Retinal pigment epithelial cell (primary cell): Measurements from ENCODE around the gene CACNB1.

Experiments used
- DNase-seq: peaks from one replicate; pipeline ENCODE4 v3.0.0-alpha.2; 2010; ENCODE audit warnings: low read depth
- H3K4me3 ChIP-seq: 2 replicates; pipeline ENCODE4 v1.5.1; 2011; ENCODE audit warnings: mild to moderate bottlenecking, low read length, control low read depth, moderate library complexity
- CTCF ChIP-seq: conservative IDR thresholded peaks from 2 replicates; pipeline ENCODE4 v1.5.1; 2011; ENCODE audit warnings: low read depth, low read length, control low read depth, inconsistent platforms

Gene CACNB1

GRCh38 chr17:39141915-39142664 lies 55.4 kb downstream of the CACNB1 start:
- TF ChIP-seq CTCF, result no peak
- no peak overlapping the region for H3K4me3 ChIP-seq

GRCh38 chr17:39141294-39141693 lies 56.2 kb downstream of the CACNB1 start:
- no peak overlapping the region for H3K4me3 ChIP-seq
- no peak for DNase-seq
- no peak for TF ChIP-seq CTCF

More at GRCh38 chr17:39141915-39142664, 55.4 kb downstream of the CACNB1 start:
- DNase-seq, result no peak

GRCh38 chr17:39139561-39139960 lies 57.9 kb downstream of the CACNB1 start:
- H3K4me3 ChIP-seq, result no peak overlapping the region
- no peak for DNase-seq
- no peak for TF ChIP-seq CTCF

GRCh38 chr17:39139161-39139511 lies 58.3 kb downstream of the CACNB1 start:
- no peak for TF ChIP-seq CTCF
- DNase-seq, result peak; percentile 51
- H3K4me3 ChIP-seq, result no peak overlapping the region

GRCh38 chr17:39138431-39139160 lies 58.9 kb downstream of the CACNB1 start:
- H3K4me3 ChIP-seq, result no peak overlapping the region
- DNase-seq, result no peak

GRCh38 chr17:39134878-39135277 lies 62.6 kb downstream of the CACNB1 start:
- DNase-seq, result no peak
- H3K4me3 ChIP-seq, result no peak overlapping the region
- TF ChIP-seq CTCF, result no peak

More at GRCh38 chr17:39138431-39139160, 58.9 kb downstream of the CACNB1 start:
- no peak for TF ChIP-seq CTCF

- DNase-seq, result no peak
- H3K4me3 ChIP-seq, result no peak overlapping the region
- no peak for TF ChIP-seq CTCF
These were observed 65.3 kb downstream of the CACNB1 start for GRCh38 chr17:39132192-39132610.
